HG03066 (cell line): ENCODE data around the gene CDC42BPG.
A peak's percentile ranks its signal among the peaks of the same experiment; 100 is the strongest.

ENCODE experiments used
- ATAC-seq: cut with Tn5 transposase; IDR thresholded peaks from one replicate; pipeline ENCODE4 v1.9.1; 2021; ENCODE audit warnings: low read depth; ENCODE audit not compliant: unreplicated experiment

Gene CDC42BPG

DNA sequence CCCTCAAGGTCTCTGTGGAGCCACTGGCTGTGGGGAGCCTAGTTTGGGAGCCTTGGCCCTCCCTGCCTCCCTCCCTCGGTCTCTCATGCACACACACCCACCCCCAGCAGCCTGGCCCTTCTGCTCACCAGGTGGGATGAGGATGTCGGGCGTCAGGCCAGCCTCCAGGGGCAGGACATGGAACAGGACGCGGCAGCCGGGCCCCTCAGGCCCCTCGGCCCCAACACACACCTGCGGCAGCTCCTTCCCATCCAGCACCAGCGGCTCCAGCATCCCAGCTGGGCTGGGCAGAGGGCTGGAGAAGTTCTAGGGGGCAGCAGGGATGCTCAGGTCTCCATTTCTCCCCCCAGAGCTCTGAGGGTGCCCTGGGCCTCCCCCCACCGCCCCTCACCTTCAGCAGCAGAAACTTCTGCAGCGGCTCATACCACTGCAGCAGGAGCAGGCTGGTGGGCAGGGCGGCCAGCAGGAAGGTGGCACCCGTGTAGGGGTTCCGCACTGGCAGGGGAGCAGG, 52.6 kb downstream of the CDC42BPG start:
- no peak for ATAC-seq

GRCh38 chr11:64790205-64791095, 54.0 kb downstream of the CDC42BPG start:
- ATAC-seq = no peak

DNA sequence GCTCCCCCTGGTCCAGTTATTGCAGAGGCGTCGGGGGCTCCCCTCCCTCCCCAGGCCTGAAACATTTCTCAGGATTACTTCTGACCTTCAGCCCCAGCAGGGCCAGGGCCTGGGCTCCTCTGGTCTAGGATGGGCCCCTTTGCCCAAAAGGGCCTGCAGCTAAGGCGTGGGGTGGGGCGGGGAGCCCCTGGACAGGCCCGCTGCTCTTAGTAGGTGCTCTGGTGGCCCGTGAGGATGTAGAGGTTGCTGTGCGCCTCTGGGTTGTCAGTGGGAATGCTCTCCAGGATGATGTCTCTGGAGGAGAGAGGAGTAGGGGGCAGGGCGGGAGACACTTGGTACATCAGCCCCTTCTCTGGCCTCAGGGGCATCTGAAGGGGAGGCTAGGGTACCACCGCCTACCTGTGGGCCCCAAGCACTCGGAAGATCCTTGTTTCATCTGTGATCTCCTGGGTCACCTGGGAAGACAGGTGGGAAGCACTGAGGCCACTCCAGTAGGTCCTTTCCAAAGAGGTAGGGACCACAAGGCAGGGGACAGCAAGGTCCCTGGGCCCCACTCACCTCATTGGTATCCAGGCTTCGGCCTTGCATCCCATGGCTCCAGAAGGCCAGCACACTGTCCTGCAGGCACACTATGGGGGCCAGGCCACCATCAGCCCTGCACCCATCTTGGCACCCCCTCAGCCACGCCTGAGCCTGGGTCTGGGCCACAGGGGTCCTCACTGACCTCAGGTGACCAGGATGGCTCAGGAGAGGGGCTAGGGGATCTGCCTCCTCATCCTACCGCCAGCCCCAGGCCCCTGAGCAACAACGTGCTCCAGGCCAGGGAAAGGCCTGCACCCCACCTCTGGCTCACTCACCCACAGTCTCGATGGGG, 54.9 kb downstream of the CDC42BPG start:
- ATAC-seq = no peak

DNA sequence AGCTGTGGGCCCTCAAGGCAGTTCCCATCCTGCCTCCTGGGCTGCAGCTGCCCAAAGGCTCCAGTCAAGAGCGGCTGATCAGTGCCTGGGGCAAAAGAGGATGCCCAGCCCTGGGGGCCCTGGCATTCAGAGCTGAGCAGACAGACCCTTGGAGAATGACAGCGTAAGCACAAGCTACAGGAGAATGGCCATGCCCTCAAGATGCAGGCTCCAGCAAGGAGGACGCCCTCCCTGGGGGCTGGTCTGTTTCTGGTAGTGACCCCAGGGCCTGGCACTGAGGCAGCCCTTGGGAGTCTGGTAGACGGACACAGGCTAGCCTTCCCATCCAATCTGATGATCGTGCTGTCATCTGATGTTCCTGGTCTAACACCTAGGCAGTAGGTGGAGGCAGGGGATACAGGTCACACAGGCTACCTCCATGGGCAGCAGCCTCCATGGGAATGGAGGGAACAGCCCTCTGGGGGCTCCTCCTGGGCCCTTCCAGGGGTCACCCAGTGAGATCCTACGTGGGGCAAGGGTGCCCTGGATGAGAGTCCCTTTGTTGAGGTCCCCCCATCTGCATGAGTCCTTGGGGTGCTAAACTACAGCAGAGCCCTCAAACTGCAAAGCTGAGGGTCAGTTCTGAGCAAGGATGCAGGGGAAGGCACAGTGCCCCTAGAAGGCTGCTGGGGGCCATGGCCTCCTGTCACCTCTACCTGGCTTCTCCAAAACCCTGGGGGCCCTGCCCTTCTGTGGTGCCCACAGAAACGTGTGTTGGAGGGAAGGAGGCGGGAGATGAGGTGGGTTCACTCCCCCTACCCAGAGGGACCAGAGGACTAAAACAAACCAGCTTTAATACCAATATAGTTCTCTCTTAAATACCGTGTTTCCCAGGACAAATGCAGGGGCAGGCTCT, 55.9 kb downstream of the CDC42BPG start:
- no peak for ATAC-seq

- ATAC-seq = no peak
Measured at GRCh38 chr11:64787526-64788320, 56.7 kb downstream of the CDC42BPG start.

- no peak for ATAC-seq
Measured at GRCh38 chr11:64786308-64786707, 58.1 kb downstream of the CDC42BPG start.

DNA sequence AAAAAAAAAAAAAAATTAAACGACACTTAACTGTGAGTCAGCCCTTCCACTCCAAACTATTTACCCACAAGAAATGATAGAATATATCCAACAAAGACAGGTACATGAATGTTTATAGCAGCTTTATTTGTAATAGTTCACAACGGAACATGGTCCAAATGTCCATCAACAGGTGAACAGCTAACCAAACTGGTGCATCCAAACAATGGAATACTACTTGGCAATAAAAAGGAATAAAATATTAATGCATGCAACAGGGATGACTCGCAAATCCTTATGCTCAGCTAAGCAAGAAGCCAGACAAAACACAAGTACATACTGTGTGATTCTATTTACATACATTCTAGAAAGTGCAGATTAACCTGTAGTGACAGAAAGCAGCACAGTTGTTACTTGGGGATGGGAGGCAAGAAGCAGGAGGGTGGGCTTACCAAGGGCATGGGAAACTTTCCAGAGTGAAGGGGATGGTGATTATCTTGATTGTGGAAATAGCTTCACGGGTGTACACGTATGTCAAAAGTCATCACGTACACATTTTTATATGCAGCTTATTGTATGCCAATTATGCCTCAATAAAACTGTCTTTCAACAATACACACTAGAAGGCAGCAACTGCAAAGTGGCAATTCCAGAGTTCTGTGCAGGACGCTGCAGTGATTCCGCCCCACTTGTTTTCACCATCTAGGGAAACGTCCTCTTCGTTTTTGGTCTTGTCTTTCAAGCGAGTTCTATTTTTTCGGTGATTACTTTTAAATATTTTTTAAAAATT, 59.5 kb downstream of the CDC42BPG start:
- ATAC-seq = no peak

DNA sequence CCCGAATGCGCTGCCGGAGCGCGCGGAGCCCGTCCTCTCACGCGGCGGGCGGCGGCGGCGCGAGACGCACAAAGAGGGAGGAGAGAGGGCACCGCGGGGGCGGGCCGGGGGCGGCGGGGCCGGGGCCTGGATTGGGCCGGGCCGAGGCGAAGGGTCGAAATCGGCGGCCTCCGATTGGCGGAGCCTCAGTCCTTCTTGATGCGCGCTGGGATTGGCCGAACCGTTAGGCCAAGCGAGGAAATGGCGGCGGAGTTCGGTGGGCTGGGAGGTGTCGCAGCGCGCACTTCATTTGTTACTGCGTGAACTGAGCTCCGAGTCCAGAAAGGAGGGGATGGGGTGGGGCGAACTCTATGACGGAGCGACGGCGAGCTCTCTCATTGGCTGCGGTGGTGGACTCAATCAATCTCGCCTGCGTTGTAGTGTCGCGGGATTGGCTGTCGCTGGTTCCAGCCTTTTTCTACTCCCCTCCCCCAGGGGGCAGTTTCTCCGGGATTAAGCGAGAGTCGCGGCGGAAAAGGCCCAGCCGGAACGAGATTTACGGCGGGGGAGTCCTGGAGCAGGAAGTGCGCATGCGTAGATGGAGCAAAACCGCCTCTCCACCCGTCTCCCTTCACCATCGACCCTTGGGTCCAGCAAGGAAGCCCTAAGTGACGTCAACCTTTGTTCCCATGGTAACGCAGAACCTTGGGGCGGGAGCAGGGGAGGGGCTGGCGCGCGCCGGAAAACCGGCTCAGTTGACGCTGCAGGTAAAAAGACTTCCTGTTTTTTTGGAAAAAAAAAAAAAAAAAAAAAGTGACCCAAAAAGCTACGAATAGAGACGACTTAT, 65.8 kb downstream of the CDC42BPG start, which contains the start of gene SF1:
TSS of gene SF1 (minus strand) at position 70 of the 826 bp plus-strand sequence. CDS start 150 bp downstream, outside the sequence.
- ATAC-seq = peak; percentile 82

- ATAC-seq = peak; percentile 9
Measured at GRCh38 chr11:64778223-64778472, 66.3 kb downstream of the CDC42BPG start.

DNA sequence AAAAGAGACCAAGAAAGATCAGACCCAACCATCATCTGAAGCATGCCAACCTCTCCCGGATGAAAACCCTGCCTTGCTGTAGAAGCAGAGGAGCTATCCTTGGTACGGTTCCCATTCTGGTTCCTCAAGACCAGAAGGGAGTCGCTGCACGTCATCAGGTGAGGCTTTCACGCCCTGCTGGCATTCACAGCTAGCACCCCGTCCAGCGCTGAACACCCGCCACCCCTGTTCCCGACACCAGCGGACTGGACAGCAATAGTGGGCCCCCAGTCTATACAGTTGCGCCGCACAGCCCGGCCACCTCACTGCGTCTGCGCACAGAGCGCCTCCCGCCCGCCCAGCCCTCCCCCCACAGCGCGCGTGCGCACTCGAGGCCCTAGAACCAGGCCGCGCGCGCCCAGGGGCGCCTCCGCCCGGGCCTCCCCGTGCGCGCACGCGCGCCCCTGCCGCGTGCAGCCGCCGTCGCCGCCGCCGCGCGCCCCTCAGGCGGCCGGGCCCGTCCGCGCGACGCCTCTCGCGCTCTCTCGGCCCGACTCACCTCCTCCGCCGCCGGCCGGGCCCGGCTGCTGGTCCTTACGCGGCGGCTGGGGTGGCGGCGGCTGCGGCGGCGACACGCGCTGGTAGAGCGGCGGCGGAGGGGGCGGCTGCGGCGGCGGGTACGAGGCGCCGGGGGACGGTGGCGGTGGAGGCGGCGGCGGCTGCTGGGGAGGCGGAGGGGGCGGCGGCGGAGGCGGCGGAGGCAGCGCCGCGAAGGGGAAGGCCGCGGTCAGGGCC, 66.8 kb downstream of the CDC42BPG start:
- ATAC-seq = peak; percentile 13

GRCh38 chr11:64776875-64777274, 67.6 kb downstream of the CDC42BPG start:
- ATAC-seq = no peak

DNA sequence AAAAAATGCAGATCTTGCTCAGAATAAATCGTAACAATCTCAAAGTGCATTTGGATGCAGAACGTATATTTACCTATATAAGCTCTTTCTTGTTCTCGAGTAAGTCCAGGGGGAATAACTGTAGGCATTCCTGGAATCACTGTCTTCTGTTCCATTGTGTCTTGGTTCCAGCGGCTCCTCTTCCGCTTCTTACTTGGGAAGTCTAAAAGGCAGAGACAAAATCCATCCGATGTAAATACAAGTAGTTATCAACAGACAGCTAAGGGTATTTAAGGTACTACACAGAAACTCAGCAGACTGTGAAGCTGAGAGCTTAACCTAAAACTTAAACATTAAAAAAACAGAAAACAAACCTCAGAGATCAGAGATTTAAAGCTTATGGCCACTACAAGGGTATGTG, 68.0 kb downstream of the CDC42BPG start:
- ATAC-seq = no peak

DNA sequence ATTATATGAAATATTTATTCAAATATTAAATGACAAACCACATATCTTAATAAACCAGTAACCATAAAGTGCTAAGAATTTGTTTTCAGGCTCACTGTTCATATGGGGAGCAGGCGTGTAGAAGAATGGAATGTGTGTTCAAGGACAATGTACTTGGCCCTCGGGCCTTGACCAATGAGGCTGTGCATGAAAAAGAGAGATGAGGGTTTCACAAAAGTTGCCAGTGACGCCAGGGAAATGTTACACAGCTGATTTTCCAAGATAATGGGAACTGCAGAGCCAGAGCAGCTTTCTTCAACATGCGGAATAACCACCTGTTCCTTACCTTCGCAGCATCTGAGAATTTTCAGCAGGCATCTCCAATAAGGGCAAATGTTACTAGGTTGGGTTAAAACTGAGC, 70.3 kb downstream of the CDC42BPG start:
- ATAC-seq = no peak
